ENCODE data around the gene NAP1L4.

Gene NAP1L4

DNA sequence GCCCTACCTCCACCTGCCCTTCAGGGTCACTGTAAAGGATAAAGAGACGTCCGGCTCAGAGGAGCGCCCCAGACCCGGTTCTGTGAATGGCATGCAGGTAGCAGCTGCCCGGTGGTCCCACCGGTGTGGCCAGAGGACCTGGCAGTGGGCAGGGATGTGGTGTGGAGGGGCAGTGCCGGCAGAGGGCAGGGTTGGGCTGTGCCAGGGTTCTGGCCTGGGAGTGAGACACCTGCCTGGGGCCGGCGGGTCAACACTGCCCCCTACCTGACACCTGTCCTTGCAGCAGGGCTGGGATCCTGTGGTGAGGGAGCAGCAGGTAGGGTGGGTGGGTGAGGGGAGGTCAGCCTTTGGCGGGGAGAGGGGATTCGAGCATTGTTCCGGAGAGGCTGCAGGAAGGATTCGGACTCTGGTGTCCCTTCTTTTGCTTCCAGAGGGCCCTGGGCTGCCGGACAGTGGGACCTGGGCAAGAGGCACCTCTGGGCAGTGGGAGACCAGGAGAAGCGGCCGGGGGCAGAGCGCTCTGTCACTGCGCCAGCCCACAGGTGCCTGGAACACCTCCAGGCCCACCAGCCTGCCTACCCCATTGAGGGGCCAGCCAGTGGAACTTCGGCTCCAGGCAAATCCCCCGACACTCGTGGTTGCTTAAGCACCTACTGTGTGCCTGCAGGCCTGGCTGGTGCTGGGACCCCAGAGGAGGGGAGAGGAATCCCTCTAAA is 61.3 kb downstream of the NAP1L4 start:
- no peak overlapping the region for H2AFZ ChIP-seq (ENCODE audit: low read length)
- no peaks in the 10 kb centered on the region for H3K9me2 ChIP-seq (ENCODE audit: low read depth, low read length)
- H3K27me3 ChIP-seq (ENCODE audit: insufficient read depth, low read length) = no peaks in the 10 kb centered on the region
- no peaks in the 10 kb centered on the region for H3K36me3 ChIP-seq (ENCODE audit: insufficient read depth, low read length)
- TF ChIP-seq, protein P1, sequence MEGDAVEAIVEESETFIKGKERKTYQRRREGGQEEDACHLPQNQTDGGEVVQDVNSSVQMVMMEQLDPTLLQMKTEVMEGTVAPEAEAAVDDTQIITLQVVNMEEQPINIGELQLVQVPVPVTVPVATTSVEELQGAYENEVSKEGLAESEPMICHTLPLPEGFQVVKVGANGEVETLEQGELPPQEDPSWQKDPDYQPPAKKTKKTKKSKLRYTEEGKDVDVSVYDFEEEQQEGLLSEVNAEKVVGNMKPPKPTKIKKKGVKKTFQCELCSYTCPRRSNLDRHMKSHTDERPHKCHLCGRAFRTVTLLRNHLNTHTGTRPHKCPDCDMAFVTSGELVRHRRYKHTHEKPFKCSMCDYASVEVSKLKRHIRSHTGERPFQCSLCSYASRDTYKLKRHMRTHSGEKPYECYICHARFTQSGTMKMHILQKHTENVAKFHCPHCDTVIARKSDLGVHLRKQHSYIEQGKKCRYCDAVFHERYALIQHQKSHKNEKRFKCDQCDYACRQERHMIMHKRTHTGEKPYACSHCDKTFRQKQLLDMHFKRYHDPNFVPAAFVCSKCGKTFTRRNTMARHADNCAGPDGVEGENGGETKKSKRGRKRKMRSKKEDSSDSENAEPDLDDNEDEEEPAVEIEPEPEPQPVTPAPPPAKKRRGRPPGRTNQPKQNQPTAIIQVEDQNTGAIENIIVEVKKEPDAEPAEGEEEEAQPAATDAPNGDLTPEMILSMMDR (IDR thresholded peaks at IDR 0.05; ENCODE audit: low read length) = peak; percentile 78
- no peak for TF ChIP-seq EZH2 (IDR thresholded peaks at IDR 0.05; ENCODE audit: borderline replicate concordance, low read length)
- no peaks in the 10 kb centered on the region for H3K9me3 ChIP-seq (ENCODE audit: low read length)
- H3K4me2 ChIP-seq (ENCODE audit: low read length) = no peak overlapping the region
- H3K4me1 ChIP-seq (ENCODE audit: insufficient read depth, low read length, severe bottlenecking) = no peaks in the 10 kb centered on the region
- no peak overlapping the region for H3K27ac ChIP-seq (ENCODE audit: low read depth, low read length, poor library complexity, severe bottlenecking)
- H3K79me2 ChIP-seq (ENCODE audit: insufficient read depth, low read length) = no peaks in the 10 kb centered on the region
- H3K9ac ChIP-seq (ENCODE audit: low read length) = no peak overlapping the region
- H4K20me1 ChIP-seq (ENCODE audit: insufficient read depth, low read length) = no peaks in the 10 kb centered on the region
- H3K4me3 ChIP-seq (ENCODE audit: low read depth, low read length, poor library complexity, severe bottlenecking) = no peak overlapping the region
- no peaks in the 10 kb centered on the region for H3F3A ChIP-seq (ENCODE audit: insufficient read depth, low read length)

DNA sequence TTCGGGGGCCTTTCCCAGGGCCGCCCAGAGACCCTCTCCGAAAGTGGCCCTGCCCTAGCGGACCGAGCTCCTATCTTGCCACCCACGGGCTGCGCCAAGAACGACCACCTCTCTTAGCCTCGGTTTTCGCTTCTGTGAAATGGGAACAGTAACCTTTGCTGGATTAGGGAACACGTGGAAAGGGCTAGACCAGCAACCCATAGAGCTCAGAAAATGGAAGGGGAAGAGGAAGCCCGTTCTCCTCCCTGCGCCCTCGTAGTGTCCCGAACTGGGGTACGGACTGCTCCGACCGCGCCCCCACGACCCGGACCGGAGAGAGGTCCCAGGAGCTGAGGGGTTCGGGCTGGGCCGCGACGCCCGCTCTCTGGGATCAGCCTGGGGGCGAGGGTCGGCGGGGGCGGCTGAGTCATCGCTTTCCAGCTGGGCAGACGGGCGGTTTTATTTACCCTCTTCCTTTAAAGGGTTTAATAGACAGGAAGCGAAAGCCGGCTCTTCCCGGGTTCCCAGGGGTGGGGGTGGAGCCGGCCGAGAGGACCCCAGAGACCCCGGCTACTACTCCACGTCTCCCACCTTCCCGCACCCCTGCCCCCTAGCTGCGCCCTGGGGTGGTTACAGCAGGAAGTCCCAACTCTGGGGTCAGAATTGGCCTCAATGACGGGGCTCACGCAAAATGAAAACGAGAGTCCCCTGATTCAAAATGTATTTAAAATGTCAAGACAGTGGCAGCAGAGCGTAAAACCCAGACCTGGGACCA is 62.0 kb downstream of the NAP1L4 start:
- H3K79me2 ChIP-seq (ENCODE audit: insufficient read depth, low read length) = no peaks in the 10 kb centered on the region
- H2AFZ ChIP-seq (ENCODE audit: low read length) = no peak overlapping the region
- no peaks in the 10 kb centered on the region for H3F3A ChIP-seq (ENCODE audit: insufficient read depth, low read length)
- no peak overlapping the region for H3K9ac ChIP-seq (ENCODE audit: low read length)
- no peaks in the 10 kb centered on the region for H3K4me1 ChIP-seq (ENCODE audit: insufficient read depth, low read length, severe bottlenecking)
- no peaks in the 10 kb centered on the region for H4K20me1 ChIP-seq (ENCODE audit: insufficient read depth, low read length)
- no peaks in the 10 kb centered on the region for H3K9me2 ChIP-seq (ENCODE audit: low read depth, low read length)
- H3K4me3 ChIP-seq (ENCODE audit: low read depth, low read length, poor library complexity, severe bottlenecking) = no peak overlapping the region
- TF ChIP-seq, protein P1 (IDR thresholded peaks at IDR 0.05; ENCODE audit: low read length) = no peak
- TF ChIP-seq EZH2 (IDR thresholded peaks at IDR 0.05; ENCODE audit: borderline replicate concordance, low read length) = no peak
- H3K36me3 ChIP-seq (ENCODE audit: insufficient read depth, low read length) = no peaks in the 10 kb centered on the region
- H3K9me3 ChIP-seq (ENCODE audit: low read length) = no peaks in the 10 kb centered on the region
- no peak overlapping the region for H3K4me2 ChIP-seq (ENCODE audit: low read length)
- no peaks in the 10 kb centered on the region for H3K27me3 ChIP-seq (ENCODE audit: insufficient read depth, low read length)
- no peak overlapping the region for H3K27ac ChIP-seq (ENCODE audit: low read depth, low read length, poor library complexity, severe bottlenecking)

DNA sequence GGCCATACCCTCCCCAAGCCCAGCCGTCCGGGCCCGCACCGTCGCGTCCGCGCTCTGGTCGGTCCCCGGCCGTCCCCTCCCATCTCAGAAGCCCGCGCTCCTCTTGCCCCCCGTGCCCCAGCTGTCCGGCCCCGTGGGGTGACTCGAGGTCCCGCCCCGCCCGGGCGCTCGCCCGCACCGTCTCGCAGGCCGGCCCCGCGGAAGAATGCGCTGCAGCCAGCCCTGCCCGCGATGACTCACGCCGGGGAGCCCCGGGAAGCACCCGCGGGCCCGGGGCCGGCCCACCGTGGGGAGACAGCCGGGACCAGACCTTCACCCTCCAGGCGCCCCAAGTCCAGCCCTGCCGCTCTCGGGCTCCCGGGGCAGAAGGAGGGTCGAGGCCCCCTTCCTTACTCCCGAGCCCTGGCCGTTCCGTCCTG is 62.6 kb downstream of the NAP1L4 start:
- no peak overlapping the region for H3K9ac ChIP-seq (ENCODE audit: low read length)
- H3K9me2 ChIP-seq (ENCODE audit: low read depth, low read length) = no peaks in the 10 kb centered on the region
- H3K36me3 ChIP-seq (ENCODE audit: insufficient read depth, low read length) = no peaks in the 10 kb centered on the region
- TF ChIP-seq EZH2 (IDR thresholded peaks at IDR 0.05; ENCODE audit: borderline replicate concordance, low read length) = no peak
- TF ChIP-seq, protein P1 (IDR thresholded peaks at IDR 0.05; ENCODE audit: low read length) = no peak
- no peak overlapping the region for H3K4me2 ChIP-seq (ENCODE audit: low read length)
- H3K4me1 ChIP-seq (ENCODE audit: insufficient read depth, low read length, severe bottlenecking) = no peaks in the 10 kb centered on the region
- H3K27ac ChIP-seq (ENCODE audit: low read depth, low read length, poor library complexity, severe bottlenecking) = no peak overlapping the region
- no peaks in the 10 kb centered on the region for H3K27me3 ChIP-seq (ENCODE audit: insufficient read depth, low read length)
- H2AFZ ChIP-seq (ENCODE audit: low read length) = no peak overlapping the region
- no peak overlapping the region for H3K4me3 ChIP-seq (ENCODE audit: low read depth, low read length, poor library complexity, severe bottlenecking)
- no peaks in the 10 kb centered on the region for H4K20me1 ChIP-seq (ENCODE audit: insufficient read depth, low read length)
- no peaks in the 10 kb centered on the region for H3K9me3 ChIP-seq (ENCODE audit: low read length)
- no peaks in the 10 kb centered on the region for H3F3A ChIP-seq (ENCODE audit: insufficient read depth, low read length)
- H3K79me2 ChIP-seq (ENCODE audit: insufficient read depth, low read length) = no peaks in the 10 kb centered on the region

Data from OCI-LY1 (cell line).